ENCODE data around the gene SAP25.

SAP25 gene

GRCh38 chr7:100591596-100591995 is 17.9 kb upstream of the SAP25 start:
- DNase-seq: no peak

GRCh38 chr7:100590077-100590737 is 16.5 kb upstream of the SAP25 start:
- DNase-seq: no peak

GRCh38 chr7:100589341-100589947 is 15.7 kb upstream of the SAP25 start:
- no peak for DNase-seq

GRCh38 chr7:100588438-100588837 is 14.7 kb upstream of the SAP25 start:
- DNase-seq: peak in 1 of 2 experiments; percentile 47

- DNase-seq: peak; percentile 100
Observed at GRCh38 chr7:100586266-100587025, 12.7 kb upstream of the SAP25 start, which contains the start of gene FBXO24. FBXO24 (plus strand) TSS chr7:100586328; CDS start chr7:100586626, 298 bp downstream.

- peak; percentile 83 to 94 for DNase-seq
Observed at GRCh38 chr7:100585511-100586265, 12.0 kb upstream of the SAP25 start, which contains the start of gene LRCH4. LRCH4 (minus strand) TSS chr7:100586129; CDS start chr7:100586100, 29 bp downstream.

- DNase-seq: peak in 1 of 2 experiments; percentile 63
Observed at GRCh38 chr7:100584683-100585510, 11.2 kb upstream of the SAP25 start.

- no peak for DNase-seq
Observed at GRCh38 chr7:100584054-100584682, 10.5 kb upstream of the SAP25 start.

GRCh38 chr7:100583132-100584053 is 9.7 kb upstream of the SAP25 start:
- no peak for DNase-seq

- DNase-seq: no peak
Observed at GRCh38 chr7:100582650-100583049, 8.9 kb upstream of the SAP25 start.

- DNase-seq: no peak
Observed at GRCh38 chr7:100582041-100582579, 8.4 kb upstream of the SAP25 start.

- DNase-seq: no peak
Observed at GRCh38 chr7:100580466-100581283, 7.0 kb upstream of the SAP25 start.

GRCh38 chr7:100578246-100579183 is 4.8 kb upstream of the SAP25 start:
- no peak for DNase-seq

GRCh38 chr7:100577507-100577906 is 3.8 kb upstream of the SAP25 start:
- no peak for DNase-seq

- DNase-seq: no peak
Observed at GRCh38 chr7:100577103-100577502, 3.4 kb upstream of the SAP25 start.

GRCh38 chr7:100576384-100576993 is 2.8 kb upstream of the SAP25 start:
- no peak for DNase-seq

- DNase-seq: no peak
Observed at GRCh38 chr7:100575746-100576383, 2.2 kb upstream of the SAP25 start.

Measured in NCI-H526 (cell line).